Measurements from ENCODE around the gene FMNL2. TPM values are rescaled to one million over a fixed set of nuclear protein-coding genes. Genes with fewer than 3 reads are reported as not detected.

The FMNL2 gene
- total and polyA plus RNA-seq, 4 donors = 1.5 to 9.3 (median 5.1) TPM

GRCh38 chr2:152445375-152445774 is 110.4 kb downstream of the FMNL2 start:
- no peak for DNase-seq (ENCODE audit: low spot score)
- 87% methylated on average over 2 of the region's 2 CpGs for WGBS
- H3K9me3 ChIP-seq (ENCODE audit: control insufficient read depth in 4 of 4, low read length in 3 of 4) = no peaks in the 10 kb centered on the region
- H3K27me3 ChIP-seq (ENCODE audit: control insufficient read depth in 4 of 4, insufficient read depth in 4 of 4, low read length in 3 of 4) = no peaks in the 10 kb centered on the region
- no peaks in the 10 kb centered on the region for H3K4me1 ChIP-seq (ENCODE audit: control insufficient read depth in 4 of 4, insufficient read depth in 4 of 4, low read length in 3 of 4)
- TF ChIP-seq TAF1 (conservative IDR thresholded peaks at IDR 0.05) (no peak), MAX (IDR thresholded peaks at IDR 0.05) (no peak), ATF3 (IDR thresholded peaks at IDR 0.05) (no peak), SP1 (IDR thresholded peaks at IDR 0.05) (no peak), HNF4G (IDR thresholded peaks at IDR 0.05) (no peak), YY1 (IDR thresholded peaks at IDR 0.05) (no peak), CTCF (IDR thresholded peaks at IDR 0.05; ENCODE audit: low read depth, low read length, missing input control) (no peak), FOXA1 (IDR thresholded peaks at IDR 0.05) (no peak), ZBTB33 (IDR thresholded peaks at IDR 0.05) (no peak), RXRA (IDR thresholded peaks at IDR 0.05) (no peak), GABPA (IDR thresholded peaks at IDR 0.05 in 1 of 2, conservative IDR thresholded peaks at IDR 0.05 in 1 of 2) (no peak), REST (IDR thresholded peaks at IDR 0.05) (no peak), NR2F2 (IDR thresholded peaks at IDR 0.05) (no peak), JUND (IDR thresholded peaks at IDR 0.05) (no peak), RAD21 (IDR thresholded peaks at IDR 0.05) (no peak), FOXA2 (IDR thresholded peaks at IDR 0.05) (no peak)
- no peak overlapping the region for H3K27ac ChIP-seq (ENCODE audit: low read depth in 1 of 2, low read length in 2 of 2)
- H3K9ac ChIP-seq (ENCODE audit: low read depth in 1 of 2, low read length in 2 of 2) = no peak overlapping the region
- H3K4me3 ChIP-seq (ENCODE audit: low read depth in 1 of 3, low read length in 3 of 3) = no peak overlapping the region
- no peaks in the 10 kb centered on the region for H3K36me3 ChIP-seq (ENCODE audit: control insufficient read depth in 4 of 4, insufficient read depth in 3 of 4, low read depth in 1 of 4, low read length in 3 of 4)

- Histone ChIP-seq H3K27ac (ENCODE audit: low read depth in 1 of 2, low read length in 2 of 2) (no peak overlapping the region), H3K36me3 (ENCODE audit: control insufficient read depth in 4 of 4, insufficient read depth in 3 of 4, low read depth in 1 of 4, low read length in 3 of 4) (no peaks in the 10 kb centered on the region), H3K27me3 (ENCODE audit: control insufficient read depth in 4 of 4, insufficient read depth in 4 of 4, low read length in 3 of 4) (no peaks in the 10 kb centered on the region), H3K4me3 (ENCODE audit: low read depth in 1 of 3, low read length in 3 of 3) (no peak overlapping the region), H3K9me3 (ENCODE audit: control insufficient read depth in 4 of 4, low read length in 3 of 4) (no peaks in the 10 kb centered on the region), H3K4me1 (ENCODE audit: control insufficient read depth in 4 of 4, insufficient read depth in 4 of 4, low read length in 3 of 4) (no peaks in the 10 kb centered on the region), H3K9ac (ENCODE audit: low read depth in 1 of 2, low read length in 2 of 2) (no peak overlapping the region)
- DNase-seq (ENCODE audit: low spot score) = no peak
- 65% methylated on average over 3 of the region's 3 CpGs for WGBS
- TF ChIP-seq EGR1 (IDR thresholded peaks at IDR 0.05; ENCODE audit: low read depth in 2 of 2) (no peak), JUND (IDR thresholded peaks at IDR 0.05) (no peak), FOXA2 (IDR thresholded peaks at IDR 0.05) (no peak), TAF1 (conservative IDR thresholded peaks at IDR 0.05) (no peak), HNF4G (IDR thresholded peaks at IDR 0.05) (no peak), CTCF (IDR thresholded peaks at IDR 0.05; ENCODE audit: low read depth, low read length, missing input control) (no peak), ATF3 (IDR thresholded peaks at IDR 0.05) (no peak), REST (IDR thresholded peaks at IDR 0.05) (no peak), HNF4A (conservative IDR thresholded peaks at IDR 0.05) (no peak), FOXA1 (IDR thresholded peaks at IDR 0.05) (no peak), GABPA (IDR thresholded peaks at IDR 0.05 in 1 of 2, conservative IDR thresholded peaks at IDR 0.05 in 1 of 2) (no peak), YY1 (IDR thresholded peaks at IDR 0.05) (no peak)
These were observed 110.8 kb downstream of the FMNL2 start for GRCh38 chr2:152445791-152446201.
